ENCODE results near the gene ACOXL. TPM values are rescaled to one million over a fixed set of nuclear protein-coding genes. Genes with fewer than 3 reads are reported as not detected.

Gene ACOXL
- total and polyA plus RNA-seq, 2 of the 8 experiments (the other 6 are each of a cell fraction or from before 2014, with no cell fraction given), result 11.4 to 20.6 TPM

- FAIRE-seq, result no peak
- no peak overlapping the region for H3K9ac ChIP-seq (replicated peaks in 1 of 4; ENCODE audit: extremely low read depth in 1 of 4, low read depth in 3 of 4, low read length in 3 of 4)
- H3K9me3 ChIP-seq (ENCODE audit: insufficient read depth in 2 of 2, low read depth in 1 of 2, low read length in 1 of 2), result no peaks in the 10 kb centered on the region
These were observed 125.9 kb downstream of the ACOXL start for GRCh38 chr2:110858135-110858725.

More at GRCh38 chr2:110858135-110858725, 125.9 kb downstream of the ACOXL start:
- Histone ChIP-seq H3K23ac (ENCODE audit: insufficient read length) (no peak overlapping the region), H3K4me3 (ENCODE audit: extremely low read depth in 1 of 4, insufficient read depth in 2 of 4, low read depth in 3 of 4, low read length in 4 of 4) (no peak overlapping the region), H4K91ac (replicated peaks; ENCODE audit: insufficient read length, low read length) (no peak overlapping the region), H3K27me3 (replicated peaks in 1 of 4; ENCODE audit: control insufficient read depth in 3 of 4, extremely low read depth in 1 of 4, insufficient read depth in 3 of 4, low read length in 3 of 4) (no peaks in the 10 kb centered on the region), H2BK120ac (replicated peaks; ENCODE audit: low read depth, low read length) (no peak overlapping the region), H3K79me1 (ENCODE audit: low read depth, low read length) (no peaks in the 10 kb centered on the region), H3K56ac (replicated peaks; ENCODE audit: insufficient read length, low read depth, low read length) (no peak overlapping the region), H3K4me1 (replicated peaks in 1 of 4; ENCODE audit: control insufficient read depth in 3 of 4, insufficient read depth in 4 of 4, low read length in 3 of 4) (peaks cover 2 to 15% (median 10%) of the 10 kb centered on the region in 4 experiments; a peak in 5 of 7 replicates), H3K18ac (ENCODE audit: extremely low read depth, low read length) (no peak overlapping the region), H3K36me3 (ENCODE audit: control insufficient read depth in 2 of 4, insufficient read depth in 4 of 4, low read length in 3 of 4) (peaks cover 0 to 4% (median 0%) of the 10 kb centered on the region in 4 experiments; a peak in 3 of 8 replicates), H2BK20ac (ENCODE audit: low read length) (no peak overlapping the region), H2BK5ac (ENCODE audit: low read depth, low read length) (no peak overlapping the region), H3K14ac (ENCODE audit: insufficient read length) (no peak overlapping the region), H4K5ac (ENCODE audit: insufficient read length, low read depth, low read length) (no peak overlapping the region), H3K27ac (ENCODE audit: low read depth, low read length) (no peak overlapping the region), H4K8ac (ENCODE audit: extremely low read depth, insufficient read depth, low read length) (no peak overlapping the region), H2AK5ac (ENCODE audit: low read depth, low read length) (no peak overlapping the region), H3K79me2 (ENCODE audit: control insufficient read depth in 1 of 2, insufficient read depth in 2 of 2, low read length in 2 of 2) (no peaks in the 10 kb centered on the region), H3K4ac (replicated peaks; ENCODE audit: insufficient read length, low read depth, low read length) (no peak overlapping the region), H2BK12ac (ENCODE audit: low read depth, low read length) (no peak overlapping the region), H3K4me2 (ENCODE audit: insufficient read depth in 1 of 2, low read depth in 2 of 2, low read length in 2 of 2) (no peak overlapping the region), H2AFZ (ENCODE audit: low read length) (no peak overlapping the region), H4K20me1 (replicated peaks in 1 of 2; ENCODE audit: control insufficient read depth in 1 of 2, insufficient read depth in 2 of 2, low read length in 2 of 2) (peaks cover 0 to 2% of the 10 kb centered on the region in 2 experiments), H3K23me2 (ENCODE audit: low read depth, low read length) (no peaks in the 10 kb centered on the region), H2BK15ac (ENCODE audit: low read length) (no peak overlapping the region)
- ChIA-PET POLR2A (ENCODE audit: partially characterized antibody) (interaction anchor here (0.7 kb wide), 1 partner anchor 71 kb away, joined by 3 read pairs; no protein-coding TSS in a partner anchor), CTCF (ENCODE audit: partially characterized antibody) (interaction anchor here (1.0 to 2.6 kb wide), 6 partner anchors 9 to 47 kb away, joined by 3 to 7 read pairs (median 4); no protein-coding TSS in a partner anchor)
- 72% methylated on average over 12 of the region's 12 CpGs; no CpG with 5 or more reads in 1 of the 2 experiments for WGBS, 2 experiments (ENCODE audit: extremely low coverage in 1 of 2, insufficient coverage in 1 of 2, insufficient read length in 1 of 2, insufficient replicate concordance in 2 of 2, low coverage in 1 of 2, low lambda C conversion rate in 2 of 2, missing lambda C conversion rate in 1 of 2)
- TF ChIP-seq TEAD4 (IDR thresholded peaks at IDR 0.05; ENCODE audit: low read depth, low read length) (no peak), RXRA (IDR thresholded peaks at IDR 0.05; ENCODE audit: insufficient read depth, low read depth, low read length) (no peak), TCF12 (IDR thresholded peaks at IDR 0.05; ENCODE audit: low read depth, low read length) (no peak), SP1 (IDR thresholded peaks at IDR 0.05; ENCODE audit: low read depth, low read length) (no peak), ATF2 (IDR thresholded peaks at IDR 0.05; ENCODE audit: low read length) (no peak)
- DNase-seq (ENCODE audit: low read depth in 1 of 2, low spot score in 2 of 2), result no peak
